Measurements from ENCODE around the gene MVK. TPM values are rescaled to one million over a fixed set of nuclear protein-coding genes. Genes with fewer than 3 reads are reported as not detected.

Gene MVK
- polyA plus RNA-seq, 2 donors, result 52.3 to 82.3 TPM

- no peak overlapping the region for H3K4me3 ChIP-seq (ENCODE audit: low read depth in 1 of 2, low read length in 2 of 2)
- H3K9me3 ChIP-seq (ENCODE audit: control insufficient read depth in 2 of 2, insufficient read depth in 1 of 2, low read depth in 1 of 2, low read length in 1 of 2), result no peaks in the 10 kb centered on the region
- H3K27me3 ChIP-seq (ENCODE audit: control insufficient read depth in 1 of 2, insufficient read depth in 2 of 2, low read length in 2 of 2), result no peaks in the 10 kb centered on the region
- WGBS, 2 donors, result 85 to 91% methylated on average over 9 of the region's 9 CpGs
- peaks cover 4 to 64% of the 10 kb centered on the region in 2 donors for H3K36me3 ChIP-seq (ENCODE audit: control insufficient read depth in 2 of 2, insufficient read depth in 2 of 2, low read length in 1 of 2)
- no peak overlapping the region for H3K27ac ChIP-seq (ENCODE audit: low read depth in 2 of 2, low read length in 1 of 2)
- no peaks in the 10 kb centered on the region for H3K4me1 ChIP-seq (ENCODE audit: control insufficient read depth in 2 of 2, insufficient read depth in 2 of 2, low read length in 1 of 2)
Observed at GRCh38 chr12:109592905-109593272, 19.3 kb downstream of the MVK start.

- H3K27ac ChIP-seq (ENCODE audit: low read depth in 2 of 2, low read length in 1 of 2), result no peak overlapping the region
- 85 to 91% methylated on average over 15 of the region's 15 CpGs for WGBS, 2 donors
- no peak overlapping the region for H3K4me3 ChIP-seq (ENCODE audit: low read depth in 1 of 2, low read length in 2 of 2)
- H3K36me3 ChIP-seq (ENCODE audit: control insufficient read depth in 2 of 2, insufficient read depth in 2 of 2, low read length in 1 of 2), result peaks cover 4 to 51% of the 10 kb centered on the region in 2 donors
- no peaks in the 10 kb centered on the region for H3K4me1 ChIP-seq (ENCODE audit: control insufficient read depth in 2 of 2, insufficient read depth in 2 of 2, low read length in 1 of 2)
- no peaks in the 10 kb centered on the region for H3K9me3 ChIP-seq (ENCODE audit: control insufficient read depth in 2 of 2, insufficient read depth in 1 of 2, low read depth in 1 of 2, low read length in 1 of 2)
- H3K27me3 ChIP-seq (ENCODE audit: control insufficient read depth in 1 of 2, insufficient read depth in 2 of 2, low read length in 2 of 2), result no peaks in the 10 kb centered on the region
Observed at GRCh38 chr12:109594556-109595317, 21.1 kb downstream of the MVK start.

- WGBS, 2 donors, result 73 to 79% methylated on average over 10 of the region's 10 CpGs
- Histone ChIP-seq H3K27me3 (ENCODE audit: control insufficient read depth in 1 of 2, insufficient read depth in 2 of 2, low read length in 2 of 2) (no peaks in the 10 kb centered on the region), H3K4me3 (ENCODE audit: low read depth in 1 of 2, low read length in 2 of 2) (no peak overlapping the region), H3K27ac (ENCODE audit: low read depth in 2 of 2, low read length in 1 of 2) (no peak overlapping the region), H3K36me3 (ENCODE audit: control insufficient read depth in 2 of 2, insufficient read depth in 2 of 2, low read length in 1 of 2) (peaks cover 4 to 46% of the 10 kb centered on the region in 2 donors), H3K9me3 (ENCODE audit: control insufficient read depth in 2 of 2, insufficient read depth in 1 of 2, low read depth in 1 of 2, low read length in 1 of 2) (no peaks in the 10 kb centered on the region), H3K4me1 (ENCODE audit: control insufficient read depth in 2 of 2, insufficient read depth in 2 of 2, low read length in 1 of 2) (no peaks in the 10 kb centered on the region)
Observed at GRCh38 chr12:109595321-109595902, 21.8 kb downstream of the MVK start.

GRCh38 chr12:109596418-109597244, 23.0 kb downstream of the MVK start:
- Histone ChIP-seq H3K9me3 (ENCODE audit: control insufficient read depth in 2 of 2, insufficient read depth in 1 of 2, low read depth in 1 of 2, low read length in 1 of 2) (peaks cover 0 to 2% of the 10 kb centered on the region in 2 donors), H3K36me3 (ENCODE audit: control insufficient read depth in 2 of 2, insufficient read depth in 2 of 2, low read length in 1 of 2) (peaks cover 4 to 38% of the 10 kb centered on the region in 2 donors), H3K27me3 (ENCODE audit: control insufficient read depth in 1 of 2, insufficient read depth in 2 of 2, low read length in 2 of 2) (no peaks in the 10 kb centered on the region), H3K27ac (ENCODE audit: low read depth in 2 of 2, low read length in 1 of 2) (no peak overlapping the region), H3K4me1 (ENCODE audit: control insufficient read depth in 2 of 2, insufficient read depth in 2 of 2, low read length in 1 of 2) (no peaks in the 10 kb centered on the region), H3K4me3 (ENCODE audit: low read depth in 1 of 2, low read length in 2 of 2) (no peak overlapping the region)
- WGBS, 2 donors, result 90 to 92% methylated on average over 24 of the region's 24 CpGs

GRCh38 chr12:109597414-109597794, 23.8 kb downstream of the MVK start:
- Histone ChIP-seq H3K4me3 (ENCODE audit: low read depth in 1 of 2, low read length in 2 of 2) (no peak overlapping the region), H3K9me3 (ENCODE audit: control insufficient read depth in 2 of 2, insufficient read depth in 1 of 2, low read depth in 1 of 2, low read length in 1 of 2) (peaks cover 0 to 2% of the 10 kb centered on the region in 2 donors), H3K27ac (ENCODE audit: low read depth in 2 of 2, low read length in 1 of 2) (no peak overlapping the region), H3K36me3 (ENCODE audit: control insufficient read depth in 2 of 2, insufficient read depth in 2 of 2, low read length in 1 of 2) (peaks cover 0 to 34% of the 10 kb centered on the region in 2 donors), H3K4me1 (ENCODE audit: control insufficient read depth in 2 of 2, insufficient read depth in 2 of 2, low read length in 1 of 2) (no peaks in the 10 kb centered on the region), H3K27me3 (ENCODE audit: control insufficient read depth in 1 of 2, insufficient read depth in 2 of 2, low read length in 2 of 2) (no peaks in the 10 kb centered on the region)
- 41 to 46% methylated on average over 11 of the region's 11 CpGs for WGBS, 2 donors

- Histone ChIP-seq H3K4me3 (ENCODE audit: low read depth in 1 of 2, low read length in 2 of 2) (no peak overlapping the region), H3K9me3 (ENCODE audit: control insufficient read depth in 2 of 2, insufficient read depth in 1 of 2, low read depth in 1 of 2, low read length in 1 of 2) (peaks cover 0 to 2% of the 10 kb centered on the region in 2 donors), H3K27me3 (ENCODE audit: control insufficient read depth in 1 of 2, insufficient read depth in 2 of 2, low read length in 2 of 2) (no peaks in the 10 kb centered on the region), H3K4me1 (ENCODE audit: control insufficient read depth in 2 of 2, insufficient read depth in 2 of 2, low read length in 1 of 2) (no peaks in the 10 kb centered on the region), H3K36me3 (ENCODE audit: control insufficient read depth in 2 of 2, insufficient read depth in 2 of 2, low read length in 1 of 2) (peaks cover 0 to 31% of the 10 kb centered on the region in 2 donors), H3K27ac (ENCODE audit: low read depth in 2 of 2, low read length in 1 of 2) (no peak overlapping the region)
- 39 to 41% methylated on average over 27 of the region's 27 CpGs for WGBS, 2 donors
Observed at GRCh38 chr12:109597795-109598427, 24.3 kb downstream of the MVK start.

- peaks cover 0 to 26% of the 10 kb centered on the region in 2 donors for H3K36me3 ChIP-seq (ENCODE audit: control insufficient read depth in 2 of 2, insufficient read depth in 2 of 2, low read length in 1 of 2)
- peaks cover 0 to 2% of the 10 kb centered on the region in 2 donors for H3K9me3 ChIP-seq (ENCODE audit: control insufficient read depth in 2 of 2, insufficient read depth in 1 of 2, low read depth in 1 of 2, low read length in 1 of 2)
- WGBS, 2 donors, result 82 to 85% methylated on average over 11 of the region's 11 CpGs
- H3K27ac ChIP-seq (ENCODE audit: low read depth in 2 of 2, low read length in 1 of 2), result no peak overlapping the region
- H3K4me3 ChIP-seq (ENCODE audit: low read depth in 1 of 2, low read length in 2 of 2), result no peak overlapping the region
- H3K4me1 ChIP-seq (ENCODE audit: control insufficient read depth in 2 of 2, insufficient read depth in 2 of 2, low read length in 1 of 2), result no peaks in the 10 kb centered on the region
- H3K27me3 ChIP-seq (ENCODE audit: control insufficient read depth in 1 of 2, insufficient read depth in 2 of 2, low read length in 2 of 2), result no peaks in the 10 kb centered on the region
Observed at GRCh38 chr12:109598428-109598854, 24.8 kb downstream of the MVK start.

GRCh38 chr12:109599087-109599486, 25.5 kb downstream of the MVK start:
- Histone ChIP-seq H3K27ac (ENCODE audit: low read depth in 2 of 2, low read length in 1 of 2) (no peak overlapping the region), H3K27me3 (ENCODE audit: control insufficient read depth in 1 of 2, insufficient read depth in 2 of 2, low read length in 2 of 2) (no peaks in the 10 kb centered on the region), H3K36me3 (ENCODE audit: control insufficient read depth in 2 of 2, insufficient read depth in 2 of 2, low read length in 1 of 2) (peaks cover 0 to 23% of the 10 kb centered on the region in 2 donors), H3K4me3 (ENCODE audit: low read depth in 1 of 2, low read length in 2 of 2) (no peak overlapping the region), H3K4me1 (ENCODE audit: control insufficient read depth in 2 of 2, insufficient read depth in 2 of 2, low read length in 1 of 2) (no peaks in the 10 kb centered on the region), H3K9me3 (ENCODE audit: control insufficient read depth in 2 of 2, insufficient read depth in 1 of 2, low read depth in 1 of 2, low read length in 1 of 2) (peaks cover 0 to 2% of the 10 kb centered on the region in 2 donors)
- 88 to 91% methylated on average over 7 of the region's 7 CpGs for WGBS, 2 donors

- H3K27ac ChIP-seq (ENCODE audit: low read depth in 2 of 2, low read length in 1 of 2), result no peak overlapping the region
- no peaks in the 10 kb centered on the region for H3K27me3 ChIP-seq (ENCODE audit: control insufficient read depth in 1 of 2, insufficient read depth in 2 of 2, low read length in 2 of 2)
- H3K4me1 ChIP-seq (ENCODE audit: control insufficient read depth in 2 of 2, insufficient read depth in 2 of 2, low read length in 1 of 2), result no peaks in the 10 kb centered on the region
- H3K36me3 ChIP-seq (ENCODE audit: control insufficient read depth in 2 of 2, insufficient read depth in 2 of 2, low read length in 1 of 2), result peaks cover 0 to 14% of the 10 kb centered on the region in 2 donors
- 76 to 91% methylated on average over 2 of the region's 2 CpGs for WGBS, 2 donors
- peaks cover 0 to 2% of the 10 kb centered on the region in 2 donors for H3K9me3 ChIP-seq (ENCODE audit: control insufficient read depth in 2 of 2, insufficient read depth in 1 of 2, low read depth in 1 of 2, low read length in 1 of 2)
- H3K4me3 ChIP-seq (ENCODE audit: low read depth in 1 of 2, low read length in 2 of 2), result no peak overlapping the region
Observed at GRCh38 chr12:109600481-109600880, 26.9 kb downstream of the MVK start.
